Kidney glomerular epithelial cell (primary cell): ENCODE results near the gene MYOZ2.
A peak's percentile ranks its signal among the peaks of the same experiment; 100 is the strongest.

Experiments
- DNase-seq: peaks from one replicate; lab custom pipeline; 2025; lab: John Stamatoyannopoulos, UW

MYOZ2 gene

DNA sequence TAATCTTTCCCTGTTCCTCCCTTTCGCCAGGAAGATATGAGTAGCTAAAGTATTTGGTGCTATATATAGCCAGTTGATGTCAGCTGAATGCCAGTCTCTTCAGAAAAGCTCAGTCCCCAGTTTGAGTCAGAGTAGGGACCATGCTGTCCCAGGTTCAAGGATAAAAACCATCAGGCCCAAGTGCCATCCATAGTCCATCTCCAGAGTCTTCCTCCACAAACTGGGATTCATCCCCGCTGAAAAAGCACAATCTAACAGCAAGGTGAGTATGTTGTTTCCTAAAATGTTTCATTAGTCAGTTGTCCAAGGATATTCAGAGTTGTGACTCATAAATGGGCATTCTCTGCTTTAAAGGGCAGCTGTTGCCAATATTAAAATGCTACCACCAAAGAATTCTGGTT is at the start of gene MYOZ2:
Gene MYOZ2, plus strand, starts transcription at position 112 of the 401 bp plus-strand sequence. CDS start 694 bp downstream, outside the sequence.
- DNase-seq: no peak

DNA sequence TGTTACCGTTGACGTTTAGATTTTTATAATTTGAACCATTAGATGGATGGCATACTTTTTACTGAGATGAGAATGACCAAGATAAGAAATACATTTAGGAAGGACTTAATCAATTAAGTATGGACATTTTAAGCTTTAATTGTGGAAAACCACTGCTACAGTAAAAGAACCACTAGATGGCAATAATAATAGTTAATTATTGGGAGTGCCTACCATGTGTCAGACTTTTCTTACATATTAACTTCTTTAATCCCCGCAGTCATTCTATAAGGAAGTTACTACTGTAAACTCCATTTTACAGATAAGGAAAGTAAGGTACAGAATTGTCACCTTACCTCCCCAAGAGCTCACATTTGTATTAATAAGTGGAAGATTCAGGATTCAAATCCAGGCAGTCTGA is 48.5 kb upstream of the MYOZ2 start:
- DNase-seq: peak; percentile 29

GRCh38 chr4:119087656-119088055 is 48.0 kb upstream of the MYOZ2 start:
- no peak for DNase-seq

GRCh38 chr4:119093042-119093827 is 42.4 kb upstream of the MYOZ2 start:
- no peak for DNase-seq

DNA sequence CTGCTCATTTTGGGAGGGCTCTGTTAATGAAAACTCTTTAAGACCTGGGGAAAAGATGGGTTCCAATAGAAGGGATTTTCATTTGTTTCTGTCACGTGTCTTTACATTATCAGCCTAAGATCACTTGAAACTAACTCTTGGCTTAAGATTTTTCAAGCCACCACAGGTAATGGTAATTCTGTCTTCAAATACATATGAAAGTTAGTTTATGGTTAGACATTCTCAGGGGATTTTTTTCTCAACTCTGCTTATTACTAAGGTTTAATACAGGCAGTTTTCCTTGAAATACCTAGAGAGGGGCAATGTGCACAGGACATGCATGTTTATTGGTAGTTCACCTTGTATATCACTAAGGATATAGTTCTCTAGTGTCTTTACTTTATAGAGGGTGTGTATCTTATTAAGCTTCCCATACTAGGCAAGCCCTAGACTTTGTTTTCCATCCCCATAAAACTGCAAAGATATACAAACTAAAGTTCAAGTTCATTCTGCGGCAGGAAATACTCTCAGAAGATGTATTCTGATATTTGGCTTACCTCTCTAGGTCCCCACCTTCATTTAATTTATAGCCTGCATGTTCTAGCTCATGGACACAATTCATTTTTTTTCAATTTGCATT is 38.2 kb upstream of the MYOZ2 start:
- DNase-seq: no peak

- no peak for DNase-seq
These were observed 37.3 kb upstream of the MYOZ2 start for GRCh38 chr4:119098306-119098705.

DNA sequence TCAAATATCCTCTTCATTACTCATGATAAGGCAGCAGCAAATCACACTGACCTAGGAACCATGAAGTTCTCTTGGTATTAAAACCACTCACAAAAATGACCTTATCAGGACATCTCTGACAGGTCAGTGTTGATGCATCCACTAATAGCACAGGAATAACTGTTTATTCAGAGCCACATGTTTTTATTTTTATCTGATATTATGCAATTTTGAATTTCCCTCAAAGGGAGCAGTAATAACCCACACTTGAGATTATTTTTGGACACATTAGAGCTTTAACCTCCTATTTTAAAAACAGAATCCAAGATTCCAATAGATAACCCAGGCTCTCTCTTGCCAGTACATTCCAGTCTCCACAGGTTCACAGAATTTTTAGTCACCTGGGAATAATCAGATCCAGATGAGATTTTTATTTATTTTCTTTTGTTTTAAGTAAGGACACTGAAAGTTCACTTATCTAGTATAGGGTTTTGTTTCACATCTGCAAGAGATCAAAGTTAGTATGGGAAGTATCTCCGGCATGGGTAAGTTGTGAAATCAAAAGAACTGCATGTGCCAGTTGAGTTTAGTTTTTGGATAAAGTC is 36.3 kb upstream of the MYOZ2 start:
- peak; percentile 25 for DNase-seq

GRCh38 chr4:119100655-119101054 is 35.0 kb upstream of the MYOZ2 start:
- no peak for DNase-seq

- DNase-seq: peak; percentile 99
These were observed 32.4 kb upstream of the MYOZ2 start for GRCh38 chr4:119103263-119103662.

- no peak for DNase-seq
These were observed 30.9 kb upstream of the MYOZ2 start for GRCh38 chr4:119104644-119105273.

DNA sequence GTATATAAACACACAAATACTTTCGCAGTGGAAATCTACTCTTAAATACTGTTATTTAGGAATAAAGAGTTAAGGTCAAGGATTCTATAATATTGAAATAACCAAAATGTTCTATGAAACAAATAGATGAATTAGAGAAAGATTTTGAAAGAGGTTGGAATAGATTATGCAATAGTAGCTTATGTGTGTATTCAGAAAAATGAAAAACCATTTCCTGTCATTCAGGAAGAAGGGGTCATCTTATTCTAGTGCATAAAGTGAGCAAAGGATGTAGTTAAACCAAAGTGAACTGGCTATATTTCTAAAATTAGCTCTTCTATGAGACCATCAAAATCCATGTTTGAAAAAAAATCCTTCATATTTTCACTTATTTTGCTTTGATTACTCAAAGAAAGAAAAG is 30.0 kb upstream of the MYOZ2 start:
- no peak for DNase-seq

GRCh38 chr4:119106036-119107000 is 29.3 kb upstream of the MYOZ2 start:
- DNase-seq: no peak

- no peak for DNase-seq
These were observed 25.5 kb upstream of the MYOZ2 start for GRCh38 chr4:119110121-119110520.

DNA sequence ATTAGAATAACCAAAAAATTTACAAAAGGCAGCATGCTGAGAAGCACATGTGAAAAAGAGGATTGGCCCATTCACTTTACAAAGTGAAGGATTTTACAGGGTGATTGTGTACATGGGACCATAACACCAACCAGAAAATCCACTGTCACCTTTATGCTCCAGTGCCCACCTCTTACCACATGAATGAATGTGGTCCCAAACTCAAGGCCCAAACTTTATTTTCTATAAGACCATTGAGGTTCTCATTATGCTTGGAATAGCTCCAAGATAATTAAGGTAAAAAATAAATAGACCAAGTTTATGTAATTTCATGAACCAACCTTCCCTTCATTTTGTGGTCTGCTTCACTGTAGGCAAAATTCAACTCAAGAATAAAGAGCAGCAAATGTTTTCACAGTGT is 24.3 kb upstream of the MYOZ2 start:
- no peak for DNase-seq

GRCh38 chr4:119113033-119113655 is 22.5 kb upstream of the MYOZ2 start:
- DNase-seq: peak; percentile 85

GRCh38 chr4:119116021-119116420 is 19.6 kb upstream of the MYOZ2 start:
- no peak for DNase-seq

DNA sequence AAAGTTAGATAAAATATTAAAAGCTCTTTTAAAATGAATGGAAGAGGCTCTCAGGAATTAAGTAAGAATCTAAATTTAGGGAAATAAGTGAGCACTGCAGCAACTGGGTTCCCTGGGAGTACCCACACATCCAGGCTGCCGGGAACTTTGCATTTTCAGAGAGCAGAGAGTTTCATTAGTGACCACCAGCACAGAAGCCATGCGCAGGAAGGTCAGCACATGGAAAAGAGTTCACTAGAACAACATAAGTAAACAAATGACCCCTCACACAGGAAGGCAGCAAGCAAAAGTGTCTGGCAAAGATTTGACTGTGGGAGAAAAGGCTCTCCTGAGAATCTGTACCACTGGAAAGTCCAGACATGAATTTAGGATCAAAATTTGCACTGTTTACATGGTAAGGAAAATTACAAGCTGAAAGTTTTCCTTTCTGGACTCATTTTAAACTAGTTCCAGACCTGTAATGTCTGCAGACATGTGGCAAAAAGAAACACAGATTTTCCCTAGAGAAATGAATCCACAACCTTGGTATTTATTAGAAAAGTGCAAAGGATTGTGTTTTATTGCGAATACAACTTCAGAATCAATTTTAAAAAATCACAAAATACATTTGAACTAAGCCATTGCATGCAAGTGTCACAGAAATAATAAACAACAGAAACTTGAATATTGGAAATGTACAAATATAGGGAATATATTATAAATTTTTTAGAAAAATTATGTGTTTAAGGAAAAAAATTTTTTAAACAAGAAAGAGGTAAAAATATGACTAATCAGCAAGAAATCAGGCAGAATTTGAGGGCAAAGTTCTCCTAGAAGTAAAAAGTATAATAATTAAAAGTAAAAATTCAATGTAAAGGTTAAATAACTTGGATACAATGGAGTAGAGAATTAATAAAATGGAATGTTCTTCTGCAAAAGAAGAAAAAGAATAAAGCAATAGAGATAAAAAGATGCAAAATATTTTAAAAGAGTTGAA is 18.4 kb upstream of the MYOZ2 start:
- no peak for DNase-seq

DNA sequence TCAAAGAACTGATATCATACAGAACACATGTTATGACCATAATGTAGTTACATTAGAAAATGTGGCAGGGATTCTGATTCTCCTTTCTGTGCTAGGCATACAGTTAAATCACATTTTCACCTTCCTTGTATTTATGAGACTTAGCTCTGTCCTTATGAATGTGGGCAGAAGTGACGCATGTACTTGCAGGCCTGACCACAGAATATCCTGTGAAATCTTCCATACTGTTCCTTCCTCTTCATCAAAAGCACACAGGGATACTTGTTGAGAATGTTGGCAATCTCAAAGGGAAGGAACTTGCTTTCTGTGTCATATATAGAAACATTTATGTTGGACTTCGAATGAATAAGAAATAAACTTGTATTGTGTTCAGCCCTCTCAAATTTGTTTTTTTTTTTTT is 17.2 kb upstream of the MYOZ2 start:
- DNase-seq: no peak

- DNase-seq: no peak
These were observed 11.3 kb upstream of the MYOZ2 start for GRCh38 chr4:119124352-119124751.

DNA sequence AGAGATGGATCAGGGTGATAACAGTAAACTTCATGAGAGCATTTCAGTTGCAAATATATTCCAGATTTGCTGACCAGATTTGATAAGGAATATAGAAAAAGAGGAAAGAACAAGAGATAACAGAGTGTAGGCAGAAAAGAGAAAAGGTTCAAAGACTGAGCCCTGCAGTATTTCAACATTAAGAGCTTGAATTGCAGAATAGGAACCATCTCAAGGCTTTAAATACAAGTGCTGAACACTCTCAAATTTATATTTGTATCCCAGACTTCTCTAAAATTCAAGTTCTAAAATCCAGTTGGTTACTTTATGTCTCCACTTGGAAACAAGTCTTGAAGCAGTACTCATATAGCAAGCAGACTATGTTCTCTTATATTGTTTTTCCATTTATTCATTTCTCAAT is 9.7 kb upstream of the MYOZ2 start:
- DNase-seq: no peak
